Muscle of arm (tissue), 12 donors: ENCODE measurements around the gene POLR2F. TPM values are rescaled to one million over a fixed set of nuclear protein-coding genes. Genes with fewer than 3 reads are reported as not detected.

ENCODE experiments used
- DNase-seq: peaks from one replicate; pipeline ENCODE4 v3.0.0-alpha.2; 2013
- polyA plus RNA-seq, 12 donors: library from polyadenylated mRNA; unstranded; fragments of 120-200 nt; gene quantifications; one replicate each; pipeline ENCODE4 v1.2.1, GENCODE V29; 2013; ENCODE audit not compliant: insufficient read length in 12 of 12

Gene POLR2F
- polyA plus RNA-seq, 12 donors = 29.5 to 53.0 (median 41.3) TPM; not detected in 1

DNA sequence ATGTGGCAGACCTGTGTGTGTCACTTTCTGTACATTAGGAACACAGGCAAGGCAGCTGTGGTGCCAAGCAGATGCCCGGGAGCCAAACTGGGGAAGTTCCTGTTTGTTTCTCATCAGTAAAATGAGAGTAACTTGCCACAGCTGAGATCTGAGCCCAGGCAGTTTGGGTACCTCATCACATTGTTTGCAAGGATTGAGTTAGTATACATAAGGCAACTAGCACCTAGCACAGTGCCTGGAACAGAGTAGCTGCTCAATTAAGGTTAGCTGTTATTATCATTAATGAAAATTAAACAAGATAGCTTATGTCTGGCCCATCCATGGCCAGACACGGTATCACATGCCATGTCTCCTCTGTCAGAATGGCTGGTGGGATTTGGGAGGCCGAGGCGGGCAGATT, 23.0 kb downstream of the POLR2F start:
- no peak for DNase-seq

DNA sequence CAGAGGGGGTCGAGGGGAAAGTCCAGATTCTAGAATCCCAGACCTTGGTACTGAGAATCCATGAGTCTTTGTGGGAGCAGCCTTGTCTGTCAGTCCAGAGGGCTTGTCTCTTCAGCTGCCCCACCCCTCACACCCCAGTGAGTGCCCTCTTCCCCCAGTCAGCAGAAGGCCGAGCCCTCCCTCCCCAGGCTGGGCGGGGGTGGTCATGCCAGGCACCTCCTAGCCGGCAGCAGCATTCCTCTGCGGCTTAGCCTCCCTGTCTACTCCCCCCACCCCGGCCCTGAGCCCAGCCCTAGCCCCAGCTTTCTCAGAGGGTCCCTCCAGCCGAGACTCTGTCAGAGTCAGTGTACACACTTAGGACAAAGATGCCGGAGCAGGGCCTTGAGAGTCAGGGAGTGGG, 26.3 kb downstream of the POLR2F start:
- no peak for DNase-seq

GRCh38 chr22:37981282-37982011, 27.9 kb downstream of the POLR2F start:
- DNase-seq = no peak

- no peak for DNase-seq
Measured at GRCh38 chr22:37982151-37982785, 28.8 kb downstream of the POLR2F start.

DNA sequence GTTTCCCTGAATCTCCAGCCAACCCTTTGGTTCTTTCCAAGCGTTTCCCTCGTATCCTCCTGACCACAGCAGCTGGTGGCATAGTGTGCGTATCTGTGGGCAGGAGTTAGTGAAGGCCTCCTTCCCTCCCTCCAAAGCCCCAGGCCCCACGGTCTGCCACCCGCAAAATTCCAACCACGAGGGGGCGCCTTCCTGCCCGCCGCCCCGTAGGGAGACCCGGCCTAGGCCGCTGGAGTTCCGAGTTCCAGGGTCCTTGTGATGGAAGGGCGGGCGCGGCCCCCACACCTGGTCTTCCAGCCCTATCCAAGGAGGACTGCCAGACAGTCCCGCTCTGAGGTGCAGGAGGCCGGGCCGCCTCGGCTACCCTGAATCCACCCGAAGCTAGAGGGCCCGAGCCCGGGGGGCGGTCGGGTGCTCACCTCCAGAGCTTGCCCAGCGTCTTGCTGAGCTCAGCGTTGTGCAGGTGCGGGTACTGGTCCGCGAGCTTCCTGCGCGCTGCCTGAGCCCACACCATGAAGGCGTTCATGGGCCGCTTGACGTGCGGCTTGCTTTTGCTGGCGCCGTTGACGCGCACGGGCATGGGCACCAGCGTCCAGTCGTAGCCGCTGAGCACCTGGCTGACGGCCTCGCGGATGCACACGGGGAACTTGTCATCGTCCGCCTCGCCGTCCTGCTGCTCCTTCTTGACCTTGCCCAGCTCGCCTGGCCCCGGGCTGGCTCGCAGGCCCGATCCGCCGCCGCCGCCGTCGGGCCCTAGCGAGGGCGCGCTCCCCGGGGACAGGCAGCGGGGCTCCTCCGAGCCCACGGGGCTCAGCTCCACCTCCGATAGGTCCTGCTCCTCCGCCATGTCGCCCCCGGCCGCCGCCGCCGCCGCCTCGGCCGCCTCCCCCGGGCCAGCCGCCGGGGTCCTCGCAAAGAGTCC, 29.7 kb downstream of the POLR2F start:
- DNase-seq = no peak

DNA sequence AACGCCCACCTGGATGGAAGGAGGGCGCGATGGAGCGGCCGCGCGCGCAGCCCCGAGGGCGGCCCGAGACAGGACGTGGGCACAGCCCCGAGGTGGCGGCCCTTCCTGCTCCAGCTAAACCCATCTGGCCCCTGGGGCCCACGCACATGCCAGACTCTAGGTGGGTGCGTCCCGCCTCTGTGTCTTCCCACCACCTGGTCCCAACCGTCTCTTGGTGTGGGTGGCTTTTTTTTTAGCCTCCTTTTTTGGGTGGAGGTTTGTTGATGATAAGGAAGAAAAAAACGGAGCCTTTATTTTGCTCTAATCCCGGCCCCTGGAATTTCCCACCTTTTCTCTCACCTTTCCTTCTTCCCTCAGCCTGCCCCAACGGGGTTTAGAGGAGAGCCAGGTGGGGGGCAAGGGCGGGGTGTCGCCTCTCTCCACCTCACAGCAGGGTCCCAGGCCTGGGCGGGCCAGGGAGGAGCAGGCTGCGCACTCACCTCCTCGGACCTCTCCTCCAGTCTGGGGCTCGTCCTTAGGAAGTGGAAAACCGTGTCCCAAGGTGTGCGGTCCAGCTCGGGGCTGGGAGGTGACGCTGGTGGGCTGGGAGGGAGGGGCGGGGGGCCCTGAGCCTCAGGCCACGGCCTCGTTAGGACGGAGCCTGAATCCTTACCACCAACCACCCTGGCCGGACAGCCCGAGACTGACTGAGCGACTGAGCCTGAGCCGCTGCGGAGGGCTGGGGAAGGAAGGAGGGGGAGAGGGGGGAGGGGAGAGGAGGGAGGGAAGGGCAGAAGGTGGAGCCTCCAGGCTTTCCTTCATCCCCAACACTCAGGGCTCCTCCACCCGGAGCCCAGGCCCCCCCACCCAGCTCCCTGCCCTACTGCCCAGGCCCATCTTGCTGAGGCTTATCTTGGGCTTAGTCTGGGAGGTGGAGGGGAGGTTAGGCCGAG, 30.6 kb downstream of the POLR2F start, which contains the start of gene SOX10:
TSS of gene SOX10 (minus strand) at position 696 of the 932 bp plus-strand sequence. CDS start 771 bp downstream, outside the sequence.
- DNase-seq = no peak

DNA sequence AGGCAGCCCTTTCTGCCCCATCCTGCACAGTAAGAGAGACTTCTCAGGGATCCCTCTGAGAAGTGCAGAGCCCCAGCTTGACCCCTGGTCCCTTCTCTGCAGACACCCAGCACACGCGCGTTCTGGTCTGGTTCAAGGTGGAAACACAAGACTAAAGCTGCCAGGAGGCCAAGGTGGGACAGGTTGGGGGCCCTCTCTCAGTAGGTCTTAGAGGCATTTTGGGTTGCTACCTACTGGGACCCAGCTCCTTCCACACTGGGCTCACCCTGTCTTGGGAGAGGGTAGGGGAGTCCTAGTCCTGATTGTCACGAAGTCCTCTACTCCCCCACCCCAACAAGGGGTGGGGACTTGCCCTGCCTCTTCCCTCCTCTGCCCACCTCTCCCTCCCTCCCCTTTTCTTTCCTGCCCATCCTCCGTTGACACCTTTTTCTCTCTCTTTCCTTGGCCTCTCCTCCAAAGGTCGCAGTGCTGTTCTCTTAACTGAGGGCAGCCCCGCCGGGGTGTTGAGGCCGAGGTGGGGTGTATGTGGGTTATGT, 31.6 kb downstream of the POLR2F start:
- DNase-seq = no peak

GRCh38 chr22:37985751-37986281, 32.3 kb downstream of the POLR2F start:
- no peak for DNase-seq

- DNase-seq = no peak
Measured at GRCh38 chr22:37986371-37986770, 32.9 kb downstream of the POLR2F start.

GRCh38 chr22:37989146-37990045, 35.9 kb downstream of the POLR2F start:
- no peak for DNase-seq

- DNase-seq = peak; percentile 17
Measured at GRCh38 chr22:37990301-37990700, 36.8 kb downstream of the POLR2F start.

DNA sequence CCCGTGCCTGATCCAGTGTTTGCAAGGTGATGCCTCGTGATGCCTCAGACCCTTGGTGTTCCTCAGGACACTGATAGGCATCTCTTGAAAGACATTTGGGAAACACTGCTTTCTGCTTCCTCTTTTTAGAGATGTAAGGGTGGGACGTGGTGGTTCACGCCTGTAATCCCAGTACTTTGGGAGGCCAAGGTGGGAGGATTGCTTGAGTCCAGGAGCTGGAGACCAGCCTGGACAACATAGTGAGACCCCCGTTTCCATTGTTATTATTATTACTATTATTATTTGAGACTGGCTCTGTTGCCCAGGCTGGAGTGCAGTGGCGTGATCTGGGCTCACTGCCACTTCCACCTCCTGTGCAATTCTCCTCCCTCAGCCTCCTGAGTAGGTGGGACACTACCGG, 37.4 kb downstream of the POLR2F start:
- DNase-seq = no peak

DNA sequence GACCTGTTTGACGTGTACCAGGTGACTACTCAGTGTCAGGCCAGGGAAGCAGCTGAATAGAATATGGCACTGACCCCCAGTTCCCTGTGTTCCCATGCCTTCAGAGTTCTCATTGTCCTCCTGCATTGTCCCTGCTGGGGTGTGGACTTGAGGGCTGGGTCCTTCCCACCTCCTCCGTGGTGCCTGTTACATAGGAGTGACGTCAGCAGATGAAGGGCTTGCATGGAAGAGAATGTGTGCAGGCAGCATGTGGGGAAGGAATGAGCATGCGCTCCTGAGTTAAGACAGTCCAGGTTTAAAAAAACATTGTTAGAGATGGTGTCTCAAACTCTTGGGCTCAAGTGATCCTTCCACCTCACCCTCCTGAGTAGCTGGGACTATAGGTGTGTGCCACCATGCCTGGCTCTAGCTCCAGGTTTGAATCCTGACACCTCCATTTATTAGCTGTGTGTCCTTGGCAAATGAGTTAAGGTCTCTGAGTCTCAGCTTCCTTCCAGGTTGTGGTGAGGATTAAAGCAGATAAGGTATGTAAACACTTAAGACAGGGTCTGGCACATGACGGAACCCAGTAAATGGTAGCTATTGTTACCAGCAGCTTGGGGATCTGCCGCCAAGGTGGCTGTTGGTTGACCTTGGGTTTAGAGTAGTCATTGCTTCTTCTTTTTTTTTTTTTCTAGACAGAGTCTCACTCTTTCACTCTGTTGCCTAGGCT, 38.4 kb downstream of the POLR2F start:
- DNase-seq = no peak

DNA sequence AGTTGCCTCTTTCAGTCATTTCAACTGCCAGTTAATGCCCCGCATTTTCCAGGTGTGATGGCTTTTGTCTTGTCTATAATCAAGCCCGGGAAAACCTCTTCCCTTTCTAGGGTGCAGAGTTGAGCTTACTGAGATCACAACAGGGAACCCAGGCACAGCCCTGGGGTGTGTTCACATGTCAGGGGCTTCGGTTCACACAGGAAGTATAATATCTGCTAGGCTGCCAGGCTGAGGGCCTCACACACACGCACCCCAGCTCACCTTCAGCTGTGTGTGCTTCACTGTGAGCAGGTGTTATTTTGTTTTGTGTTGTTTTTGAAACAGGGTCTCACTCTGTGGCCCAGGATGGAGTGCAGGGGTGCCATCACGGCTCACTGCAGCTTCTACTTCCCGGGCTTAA, 40.5 kb downstream of the POLR2F start:
- DNase-seq = no peak

- no peak for DNase-seq
Measured at GRCh38 chr22:37994982-37995381, 41.5 kb downstream of the POLR2F start.

DNA sequence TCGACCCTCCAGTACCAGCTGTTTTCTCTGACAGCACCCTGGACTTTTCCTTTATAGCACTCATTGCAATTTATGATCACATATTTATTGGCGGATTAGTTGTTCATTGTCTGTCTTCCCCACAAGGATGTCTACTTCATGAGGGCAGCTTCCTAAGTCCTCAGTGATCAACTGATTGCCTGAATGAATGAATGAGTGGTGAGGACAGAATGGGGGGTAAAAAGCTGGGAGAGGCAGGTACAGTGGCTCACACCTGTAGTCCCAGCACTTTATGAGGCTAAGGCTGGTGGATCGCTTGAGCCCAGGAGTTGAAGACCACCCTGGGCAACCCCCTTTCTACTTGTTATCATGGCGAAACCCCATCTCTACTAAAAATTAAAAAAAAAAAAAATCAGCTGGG, 42.0 kb downstream of the POLR2F start:
- DNase-seq = no peak

DNA sequence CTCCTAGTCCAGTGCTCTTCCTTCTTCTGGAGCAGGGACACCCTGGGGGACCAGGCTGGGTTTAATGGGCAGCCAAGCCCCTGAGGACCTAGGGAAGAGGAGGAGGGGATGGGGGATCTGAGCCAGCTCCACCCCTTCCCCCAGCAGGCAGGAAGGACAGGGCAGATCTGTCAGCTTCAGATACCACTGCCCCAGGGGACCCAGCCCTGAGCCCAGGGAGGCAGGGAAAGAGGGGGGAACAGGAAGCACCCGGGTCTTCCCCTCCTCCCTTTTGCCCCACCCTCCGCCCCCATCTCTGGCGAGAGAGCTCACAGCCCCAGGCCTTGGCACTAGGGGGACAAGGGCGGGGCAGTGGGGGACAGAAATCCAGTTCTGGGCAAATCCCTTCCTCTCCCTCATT, 42.6 kb downstream of the POLR2F start:
- no peak for DNase-seq

GRCh38 chr22:37996515-37997246, 43.2 kb downstream of the POLR2F start:
- DNase-seq = no peak
